DOHH2 (cell line): Measurements from ENCODE around the gene ALG9.
"Not testable (repeated sequence)": the region's sequence is repeated elsewhere in the genome, so short reads cannot be mapped to it uniquely, and the experiment has no call there.

Experiments
- H3F3A ChIP-seq: fragments of 200-600 bp; sonication (generic), shearing (Covaris generic); 2 replicates; pipeline ENCODE4 v1.6.0; 2016; ENCODE audit warnings: antibody characterized with exemption, mild to moderate bottlenecking; ENCODE audit not compliant: control insufficient read depth, insufficient read depth
- H3K27ac ChIP-seq: fragments of 200-600 bp; sonication (generic); 2 replicates; pipeline ENCODE4 v1.5.1; 2014; ENCODE audit warnings: low read depth, mild to moderate bottlenecking, low read length, moderate library complexity
- H3K27me3 ChIP-seq: fragments of 200-600 bp; sonication (generic); 2 replicates; pipeline ENCODE4 v1.6.1; 2014; ENCODE audit warnings: mild to moderate bottlenecking, low read length, mixed read lengths; ENCODE audit not compliant: control insufficient read depth
- H3K36me3 ChIP-seq: fragments of 200-600 bp; sonication (generic); 2 replicates; pipeline ENCODE4 v1.6.1; 2014; ENCODE audit warnings: mild to moderate bottlenecking, low read length, moderate library complexity, mixed read lengths; ENCODE audit not compliant: control insufficient read depth
- H3K4me1 ChIP-seq: fragments of 200-600 bp; sonication (generic); 2 replicates; pipeline ENCODE4 v1.6.1; 2014; ENCODE audit warnings: mild to moderate bottlenecking, low read length, mixed read lengths; ENCODE audit not compliant: control insufficient read depth
- H3K4me2 ChIP-seq: fragments of 200-600 bp; sonication (generic); 2 replicates; pipeline ENCODE4 v1.6.0; 2014; ENCODE audit warnings: mild to moderate bottlenecking, low read length, moderate library complexity
- H3K4me3 ChIP-seq: fragments of 200-600 bp; sonication (generic); 2 replicates; pipeline ENCODE4 v1.5.1; 2014; ENCODE audit warnings: mild to moderate bottlenecking, low read length, mixed read lengths
- H3K79me2 ChIP-seq: fragments of 200-600 bp; sonication (generic); 2 replicates; pipeline ENCODE4 v1.6.1; 2014; ENCODE audit warnings: mild to moderate bottlenecking, low read length, mixed read lengths; ENCODE audit not compliant: control insufficient read depth
- H3K9me2 ChIP-seq: fragments of 200-600 bp; sonication (generic); replicated peaks from 2 replicates; pipeline ENCODE4 v1.6.1; 2014; ENCODE audit warnings: mild to moderate bottlenecking, low read length, mixed read lengths; ENCODE audit not compliant: control insufficient read depth
- H3K9me3 ChIP-seq: fragments of 200-600 bp; sonication (generic); 2 replicates; pipeline ENCODE4 v1.6.1; 2014; ENCODE audit warnings: antibody characterized with exemption, low read length, mixed read lengths; ENCODE audit not compliant: control insufficient read depth, insufficient read depth
- H4K20me1 ChIP-seq: fragments of 200-600 bp; sonication (generic); 2 replicates; pipeline ENCODE4 v1.6.0; 2014; ENCODE audit warnings: low read depth, mild to moderate bottlenecking, antibody characterized with exemption, low read length, moderate library complexity; ENCODE audit not compliant: control insufficient read depth, insufficient read depth
- CTCF ChIP-seq: fragments of 200-600 bp; sonication (generic); IDR thresholded peaks from one replicate; pipeline ENCODE4 v1.5.1; 2014; ENCODE audit warnings: antibody characterized with exemption, mild to moderate bottlenecking, low read depth, low read length; ENCODE audit not compliant: poor library complexity, severe bottlenecking
- EZH2phosphoT487 ChIP-seq: fragments of 200-600 bp; sonication (generic); IDR thresholded peaks from 2 replicates; pipeline ENCODE4 v1.6.1; 2017; ENCODE audit warnings: borderline replicate concordance, mild to moderate bottlenecking, antibody characterized with exemption, low read length, moderate library complexity, mixed read lengths

ALG9 gene

GRCh38 chr11:111906680-111907079, 35.3 kb upstream of the ALG9 start:
- Histone ChIP-seq H3K4me3 (no peak overlapping the region), H3K4me1 (no peaks in the 10 kb centered on the region), H4K20me1 (no peaks in the 10 kb centered on the region), H3K36me3 (no peaks in the 10 kb centered on the region), H3K9me3 (no peaks in the 10 kb centered on the region), H3F3A (no peaks in the 10 kb centered on the region), H3K9me2 (no peaks in the 10 kb centered on the region), H3K79me2 (no peaks in the 10 kb centered on the region), H3K4me2 (no peak overlapping the region), H3K27me3 (peaks cover 33% of the 10 kb centered on the region), H3K27ac (no peak overlapping the region)
- TF ChIP-seq CTCF (no peak), EZH2phosphoT487 (no peak)

- Histone ChIP-seq H3K27ac (no peak overlapping the region), H3K9me2 (no peaks in the 10 kb centered on the region), H3K27me3 (peaks cover 21% of the 10 kb centered on the region), H3K4me1 (no peaks in the 10 kb centered on the region), H3K36me3 (no peaks in the 10 kb centered on the region), H4K20me1 (no peaks in the 10 kb centered on the region), H3K9me3 (no peaks in the 10 kb centered on the region), H3K4me3 (no peak overlapping the region), H3K79me2 (no peaks in the 10 kb centered on the region), H3K4me2 (no peak overlapping the region), H3F3A (no peaks in the 10 kb centered on the region)
- TF ChIP-seq EZH2phosphoT487, result no peak
- no peak for TF ChIP-seq CTCF
Observed at GRCh38 chr11:111905411-111905810, 34.0 kb upstream of the ALG9 start.

GRCh38 chr11:111886844-111887243, 15.5 kb upstream of the ALG9 start:
- Histone ChIP-seq H3K9me3 (no peaks in the 10 kb centered on the region), H3K79me2 (no peaks in the 10 kb centered on the region), H3K27ac (no peak overlapping the region), H3K4me1 (no peaks in the 10 kb centered on the region), H3K9me2 (no peaks in the 10 kb centered on the region), H3F3A (no peaks in the 10 kb centered on the region), H3K27me3 (no peaks in the 10 kb centered on the region), H3K36me3 (no peaks in the 10 kb centered on the region), H3K4me2 (no peak overlapping the region), H3K4me3 (no peak overlapping the region), H4K20me1 (no peaks in the 10 kb centered on the region)
- TF ChIP-seq EZH2phosphoT487 (no peak), CTCF (no peak)

GRCh38 chr11:111886032-111886431, 14.7 kb upstream of the ALG9 start:
- Histone ChIP-seq H3K79me2 (no peaks in the 10 kb centered on the region), H3K9me2 (no peaks in the 10 kb centered on the region), H3F3A (no peaks in the 10 kb centered on the region), H3K4me1 (no peaks in the 10 kb centered on the region), H3K36me3 (no peaks in the 10 kb centered on the region), H4K20me1 (no peaks in the 10 kb centered on the region), H3K27me3 (no peaks in the 10 kb centered on the region), H3K9me3 (no peaks in the 10 kb centered on the region), H3K27ac (no peak overlapping the region), H3K4me2 (no peak overlapping the region), H3K4me3 (no peak overlapping the region)
- no peak for TF ChIP-seq CTCF
- TF ChIP-seq EZH2phosphoT487, result no peak

GRCh38 chr11:111885053-111885452, 13.7 kb upstream of the ALG9 start:
- H3K4me3 ChIP-seq, H3K27me3 ChIP-seq, H3K27ac ChIP-seq, H3K9me3 ChIP-seq, H3F3A ChIP-seq, H3K9me2 ChIP-seq, H3K36me3 ChIP-seq, H3K4me1 ChIP-seq, H4K20me1 ChIP-seq, H3K79me2 ChIP-seq, H3K4me2 ChIP-seq: not testable (repeated sequence)
